Esophagus muscularis mucosa (tissue), 4 donors: ENCODE results near the gene SLC51A.

ENCODE experiments used
- CTCF ChIP-seq, 3 experiments: fragments of 200-600 bp in 2 of 3; fragments of 450-650 bp in 1 of 3; sonication (generic) in 2 of 3; IDR thresholded peaks; one replicate each; pipeline ENCODE4 v1.5.1; 2017 to 2019; ENCODE audit warnings: antibody characterized with exemption in 3 of 3, mild to moderate bottlenecking in 2 of 3, moderate library complexity in 1 of 3
- EP300 ChIP-seq: sonication (generic); formaldehyde crosslinking; IDR thresholded peaks from one replicate; pipeline ENCODE4 v1.6.1; 2017; ENCODE audit warnings: antibody characterized with exemption
- POLR2AphosphoS5 ChIP-seq, 2 donors: sonication (generic); formaldehyde crosslinking; IDR thresholded peaks; one replicate each; pipeline ENCODE4 v1.6.1; 2017; ENCODE audit warnings: antibody characterized with exemption in 2 of 2

DNA sequence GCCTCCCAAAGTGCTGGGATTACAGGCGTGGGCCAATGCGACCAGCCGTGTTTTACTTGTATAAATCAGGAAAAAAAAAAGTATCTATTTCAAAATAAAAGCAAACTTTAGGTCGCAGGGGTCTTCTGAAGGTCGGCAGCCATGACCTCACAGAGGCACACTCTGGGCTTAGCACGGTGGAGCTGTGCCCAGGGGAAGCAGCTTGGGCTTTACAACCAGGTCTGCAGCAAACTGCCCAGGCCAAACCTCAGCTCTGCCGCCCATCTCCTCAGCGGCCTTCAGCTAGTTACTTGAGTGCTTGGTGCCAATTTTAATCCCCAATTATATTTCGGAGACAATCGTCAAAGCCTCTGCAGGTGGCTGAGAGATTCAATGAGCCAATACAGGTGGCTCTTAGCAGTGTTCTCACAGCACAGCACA is 35.2 kb upstream of the SLC51A start:
- TF ChIP-seq CTCF (IDR thresholded peaks at IDR 0.05), result no peak
- no peak for TF ChIP-seq EP300
- TF ChIP-seq POLR2AphosphoS5 (IDR thresholded peaks at IDR 0.05), result no peak
